Measurements from ENCODE around the gene POM121. TPM values are rescaled to one million over a fixed set of nuclear protein-coding genes. Genes with fewer than 3 reads are reported as not detected.
"Not testable (repeated sequence)": the region's sequence is repeated elsewhere in the genome, so short reads cannot be mapped to it uniquely, and the experiment has no call there.

Gene POM121
- total RNA-seq, 6 donors from 2014 or later, result 25.5 to 37.2 (median 32.8) TPM

DNA sequence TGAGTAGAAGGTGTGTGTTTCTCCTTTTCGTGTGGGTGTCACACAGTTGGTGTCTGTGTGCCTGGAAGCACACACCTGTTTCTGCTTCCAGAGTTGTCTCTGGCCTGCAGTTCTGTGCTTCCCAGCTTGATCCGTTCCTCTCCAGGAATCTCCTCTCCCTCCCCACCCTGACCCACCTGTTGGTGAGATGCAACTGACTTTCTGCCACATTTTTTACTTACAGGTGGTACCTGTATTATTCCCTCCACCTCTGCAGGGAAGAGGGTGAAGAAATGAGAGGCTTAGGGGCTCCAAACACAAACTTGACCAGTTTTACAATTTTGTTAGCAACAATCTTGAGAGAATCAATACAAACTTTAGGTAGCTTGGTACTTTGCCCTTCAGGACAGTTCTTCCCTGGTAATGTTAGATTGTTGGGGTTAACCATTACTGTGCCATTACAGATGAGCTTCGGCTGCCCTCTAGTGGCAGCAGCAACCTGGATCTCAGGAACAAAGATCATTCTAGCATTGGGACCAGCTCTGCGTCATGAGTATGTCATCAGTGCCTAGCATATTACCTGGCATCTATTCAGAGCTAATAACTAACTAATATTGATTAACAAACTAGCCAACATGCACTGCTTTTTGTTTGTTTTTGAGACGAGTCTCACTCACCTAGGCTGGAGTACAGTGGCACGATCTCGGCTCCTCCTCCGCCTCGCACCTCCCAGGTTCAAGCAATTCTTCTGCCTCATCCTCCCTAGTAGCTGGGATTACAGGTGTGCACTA lies 10.0 kb upstream of the POM121 start:
- 68 to 70% methylated on average over 9 of the region's 9 CpGs for WGBS, 2 donors
- H3K27ac ChIP-seq, H3K9me3 ChIP-seq, H3K27me3 ChIP-seq, H3K4me3 ChIP-seq: not testable (repeated sequence)
- H3K36me3 ChIP-seq, result peaks cover 0 to 29% (median 13%) of the 10 kb centered on the region in 4 donors
- peaks cover 0 to 15% (median 6%) of the 10 kb centered on the region in 4 donors for H3K4me1 ChIP-seq
- TF ChIP-seq, protein P1, sequence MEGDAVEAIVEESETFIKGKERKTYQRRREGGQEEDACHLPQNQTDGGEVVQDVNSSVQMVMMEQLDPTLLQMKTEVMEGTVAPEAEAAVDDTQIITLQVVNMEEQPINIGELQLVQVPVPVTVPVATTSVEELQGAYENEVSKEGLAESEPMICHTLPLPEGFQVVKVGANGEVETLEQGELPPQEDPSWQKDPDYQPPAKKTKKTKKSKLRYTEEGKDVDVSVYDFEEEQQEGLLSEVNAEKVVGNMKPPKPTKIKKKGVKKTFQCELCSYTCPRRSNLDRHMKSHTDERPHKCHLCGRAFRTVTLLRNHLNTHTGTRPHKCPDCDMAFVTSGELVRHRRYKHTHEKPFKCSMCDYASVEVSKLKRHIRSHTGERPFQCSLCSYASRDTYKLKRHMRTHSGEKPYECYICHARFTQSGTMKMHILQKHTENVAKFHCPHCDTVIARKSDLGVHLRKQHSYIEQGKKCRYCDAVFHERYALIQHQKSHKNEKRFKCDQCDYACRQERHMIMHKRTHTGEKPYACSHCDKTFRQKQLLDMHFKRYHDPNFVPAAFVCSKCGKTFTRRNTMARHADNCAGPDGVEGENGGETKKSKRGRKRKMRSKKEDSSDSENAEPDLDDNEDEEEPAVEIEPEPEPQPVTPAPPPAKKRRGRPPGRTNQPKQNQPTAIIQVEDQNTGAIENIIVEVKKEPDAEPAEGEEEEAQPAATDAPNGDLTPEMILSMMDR (IDR thresholded peaks at IDR 0.05), result peak; percentile 34 to 69 (median 56)
- ATAC-seq (ENCODE audit: low FRiP score in 2 of 2) (peak; percentile 81 to 87), DNase-seq (peak in 1 of 2 donors; percentile 31)

DNA sequence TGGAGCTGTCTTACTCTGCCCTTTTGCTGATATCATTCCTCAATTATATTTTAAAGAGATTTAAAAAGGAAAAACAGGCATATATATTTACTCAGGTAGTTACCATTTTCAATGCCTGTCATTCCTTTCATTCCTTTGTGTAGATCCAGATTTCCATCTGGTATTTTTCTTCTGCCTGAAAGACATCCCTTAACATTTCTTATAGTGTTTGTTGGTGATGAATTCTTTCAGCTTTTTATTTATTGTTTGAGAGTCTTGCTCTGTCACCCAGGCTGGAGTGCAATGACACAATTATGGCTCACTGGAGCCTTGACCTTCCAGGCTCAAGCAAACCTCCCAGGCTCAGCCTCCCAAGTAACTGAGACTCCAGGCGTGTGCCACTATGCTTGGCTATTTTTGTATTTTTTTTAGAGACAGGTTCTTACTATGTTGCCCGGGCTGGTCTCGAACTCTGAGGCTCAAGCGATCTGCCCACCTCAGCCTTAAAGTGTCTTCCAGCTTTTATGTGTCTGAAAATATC lies 5.6 kb upstream of the POM121 start:
- Histone ChIP-seq H3K4me1 (peaks cover 6 to 22% (median 12%) of the 10 kb centered on the region in 4 donors), H3K4me3 (no peak overlapping the region), H3K27ac (no peak overlapping the region), H3K9me3 (no peaks in the 10 kb centered on the region), H3K36me3 (peaks cover 0 to 7% (median 4%) of the 10 kb centered on the region in 4 donors), H3K27me3 (no peaks in the 10 kb centered on the region)
- DNase-seq (no peak), ATAC-seq (ENCODE audit: low FRiP score in 2 of 2) (no peak)
- TF ChIP-seq POLR2A (IDR thresholded peaks at IDR 0.05) (no peak), EP300 (IDR thresholded peaks at IDR 0.05) (no peak), POLR2AphosphoS5 (IDR thresholded peaks at IDR 0.05) (no peak)
- TF ChIP-seq, protein P1 (IDR thresholded peaks at IDR 0.05), result no peak
- 94 to 99% methylated on average over 4 of the region's 4 CpGs for WGBS, 2 donors

DNA sequence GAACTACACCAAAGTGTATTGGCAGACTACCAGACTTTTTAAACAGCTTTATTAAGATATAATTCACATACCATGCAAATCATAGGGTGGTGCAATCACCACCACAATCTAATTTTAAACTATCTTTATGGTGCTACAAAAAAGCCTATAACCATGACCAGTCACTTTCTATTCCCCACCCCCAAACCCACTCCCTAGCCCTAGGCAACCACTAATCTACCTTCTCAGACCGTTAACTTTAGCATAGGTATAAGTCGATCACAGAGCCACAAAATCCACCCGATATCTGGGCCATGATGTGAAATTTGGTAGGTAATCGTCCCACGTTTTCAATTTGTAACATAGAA lies 536 bp upstream of the POM121 start:
- 0% methylated on average over 5 of the region's 5 CpGs for WGBS, 2 donors
- H3K27ac ChIP-seq, result peak overlapping the region; percentile 88 to 95 (median 93)
- ATAC-seq (ENCODE audit: low FRiP score in 2 of 2) (peak in 1 of 2 donors; percentile 1), DNase-seq (no peak)
- H3K27me3 ChIP-seq, result no peaks in the 10 kb centered on the region
- no peaks in the 10 kb centered on the region for H3K9me3 ChIP-seq
- peak overlapping the region; percentile 65 to 95 (median 80) for H3K4me3 ChIP-seq
- H3K4me1 ChIP-seq, result peaks cover 15 to 28% (median 18%) of the 10 kb centered on the region in 4 donors
- peaks cover 8 to 31% (median 27%) of the 10 kb centered on the region in 4 donors for H3K36me3 ChIP-seq
- TF ChIP-seq, protein P1 (IDR thresholded peaks at IDR 0.05), result no peak
- TF ChIP-seq POLR2AphosphoS5 (IDR thresholded peaks at IDR 0.05), result no peak
- TF ChIP-seq POLR2A (IDR thresholded peaks at IDR 0.05), result no peak
- TF ChIP-seq EP300 (IDR thresholded peaks at IDR 0.05), result no peak

DNA sequence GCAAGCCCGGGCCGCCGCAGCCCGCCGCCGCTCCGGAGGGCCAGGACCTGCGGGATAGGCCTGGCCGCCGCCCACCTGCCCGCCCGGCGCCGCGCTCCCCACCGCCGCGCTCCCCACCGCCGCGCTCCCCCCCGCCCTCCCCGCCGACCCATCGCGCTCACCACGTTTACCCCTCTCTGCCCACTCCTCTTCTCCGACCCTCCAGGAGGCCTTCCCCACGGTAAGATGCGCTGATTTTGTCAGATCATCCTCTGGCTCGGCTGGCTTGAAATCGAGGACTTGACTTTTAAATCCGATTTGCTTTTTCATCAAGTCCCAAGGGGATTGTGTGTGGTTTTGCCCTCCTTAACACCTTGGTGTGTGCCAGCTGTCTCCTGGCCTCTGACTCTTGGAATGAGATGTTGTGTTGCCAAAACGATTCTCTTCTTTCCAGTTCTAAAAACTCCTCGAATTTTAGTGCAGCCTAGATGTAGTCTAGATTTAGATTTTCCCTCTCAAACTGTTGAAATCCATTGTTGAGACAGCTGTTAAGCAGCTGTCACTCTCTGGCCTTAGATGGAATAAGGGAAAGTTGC lies 738 bp downstream of the POM121 start:
- TF ChIP-seq EP300 (IDR thresholded peaks at IDR 0.05), result no peak
- TF ChIP-seq POLR2AphosphoS5 (IDR thresholded peaks at IDR 0.05), result no peak
- no peak for TF ChIP-seq POLR2A (IDR thresholded peaks at IDR 0.05)
- TF ChIP-seq, protein P1 (IDR thresholded peaks at IDR 0.05), result no peak

DNA sequence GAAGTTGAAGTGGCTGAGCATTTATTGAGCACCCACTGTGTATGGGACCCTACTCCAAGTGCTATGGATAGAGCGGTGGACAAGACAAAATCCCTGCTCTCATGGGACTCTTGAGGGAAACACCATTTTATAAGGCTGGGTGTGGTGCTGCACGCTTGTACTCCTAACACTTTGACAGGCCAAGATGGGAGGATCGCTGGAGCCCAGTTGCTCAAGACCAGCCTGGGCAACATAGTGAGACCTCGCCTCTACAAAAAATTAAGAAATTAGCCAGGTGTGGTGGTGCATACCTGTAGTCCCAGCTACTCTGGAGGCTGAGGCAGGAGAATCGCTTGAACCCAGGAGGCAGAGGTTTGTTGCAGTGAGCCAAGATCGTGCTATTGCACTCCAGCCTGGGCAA lies 2.9 kb downstream of the POM121 start:
- H3K27ac ChIP-seq; H3K9me3 ChIP-seq; H3K27me3 ChIP-seq; ATAC-seq (ENCODE audit: low FRiP score in 2 of 2); DNase-seq; H3K4me3 ChIP-seq: not testable (repeated sequence)
- Histone ChIP-seq H3K4me1 (peaks cover 15 to 28% (median 18%) of the 10 kb centered on the region in 4 donors), H3K36me3 (peaks cover 12 to 54% (median 48%) of the 10 kb centered on the region in 4 donors)
- 97 to 98% methylated on average over 6 of the region's 6 CpGs for WGBS, 2 donors

More for the DNA sequence above, 738 bp downstream of the POM121 start:
- no peaks in the 10 kb centered on the region for H3K27me3 ChIP-seq
- peaks cover 8 to 43% (median 37%) of the 10 kb centered on the region in 4 donors for H3K36me3 ChIP-seq
- H3K4me3 ChIP-seq, result peak overlapping the region; percentile 65 to 95 (median 81)
- WGBS, 2 donors, result 2 to 4% methylated on average over 6 to 7 of the region's 35 CpGs
- ATAC-seq (ENCODE audit: low FRiP score in 2 of 2), result no peak
- peaks cover 15 to 28% (median 18%) of the 10 kb centered on the region in 4 donors for H3K4me1 ChIP-seq
- H3K27ac ChIP-seq, result peak overlapping the region; percentile 88 to 95 (median 93)
- no peaks in the 10 kb centered on the region for H3K9me3 ChIP-seq
- DNase-seq, result peak in 1 of 2 donors; percentile 90

DNA sequence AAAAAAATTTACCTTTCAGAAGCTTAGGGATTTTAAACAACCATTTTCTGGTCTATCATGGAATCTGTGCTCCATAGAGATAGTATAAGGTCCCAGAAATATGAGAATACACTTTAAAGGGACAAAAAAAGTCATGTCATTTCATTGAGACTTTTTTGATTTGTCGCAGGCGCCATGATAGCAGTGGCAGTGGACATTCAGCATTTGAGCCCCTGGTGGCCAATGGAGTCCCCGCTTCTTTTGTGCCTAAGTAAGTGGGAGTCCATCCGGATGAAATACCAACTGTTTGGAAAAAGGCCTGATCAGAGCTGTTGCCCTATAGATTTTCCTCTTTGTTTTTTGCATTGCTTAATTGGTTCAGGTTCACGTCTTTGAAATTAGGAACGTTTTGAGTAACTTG lies 3.3 kb downstream of the POM121 start:
- H3K27me3 ChIP-seq; H3K9me3 ChIP-seq; ATAC-seq (ENCODE audit: low FRiP score in 2 of 2); H3K27ac ChIP-seq; DNase-seq; H3K4me3 ChIP-seq: not testable (repeated sequence)
- Histone ChIP-seq H3K4me1 (peaks cover 15 to 28% (median 18%) of the 10 kb centered on the region in 4 donors), H3K36me3 (peaks cover 12 to 54% (median 48%) of the 10 kb centered on the region in 4 donors)
- WGBS, 2 donors, result 92 to 93% methylated on average over 6 of the region's 6 CpGs

DNA sequence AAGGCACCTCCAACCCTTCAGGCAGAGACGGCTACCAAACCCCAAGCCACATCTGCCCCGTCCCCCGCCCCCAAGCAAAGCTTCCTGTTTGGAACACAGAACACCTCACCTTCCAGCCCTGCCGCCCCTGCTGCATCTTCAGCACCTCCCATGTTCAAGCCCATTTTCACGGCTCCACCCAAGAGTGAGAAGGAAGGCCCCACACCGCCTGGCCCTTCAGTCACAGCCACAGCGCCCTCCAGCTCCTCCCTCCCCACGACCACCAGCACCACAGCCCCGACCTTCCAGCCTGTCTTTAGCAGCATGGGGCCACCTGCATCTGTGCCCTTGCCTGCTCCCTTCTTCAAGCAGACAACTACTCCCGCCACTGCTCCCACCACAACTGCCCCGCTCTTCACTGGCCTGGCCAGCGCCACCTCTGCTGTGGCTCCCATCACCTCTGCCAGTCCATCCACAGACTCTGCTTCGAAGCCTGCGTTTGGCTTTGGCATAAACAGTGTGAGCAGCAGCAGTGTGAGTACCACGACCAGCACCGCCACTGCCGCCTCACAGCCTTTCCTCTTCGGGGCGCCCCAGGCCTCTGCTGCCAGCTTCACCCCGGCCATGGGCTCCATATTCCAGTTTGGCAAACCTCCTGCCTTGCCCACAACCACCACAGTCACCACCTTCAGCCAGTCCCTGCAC lies 17.3 kb downstream of the POM121 start:
- 79 to 90% methylated on average over 5 of the region's 20 CpGs for WGBS, 2 donors
- H3K4me1 ChIP-seq; DNase-seq; H3K9me3 ChIP-seq; H3K27me3 ChIP-seq; H3K27ac ChIP-seq; ATAC-seq (ENCODE audit: low FRiP score in 2 of 2); H3K4me3 ChIP-seq: not testable (repeated sequence)
- peaks cover 0 to 48% (median 24%) of the 10 kb centered on the region in 4 donors for H3K36me3 ChIP-seq

All from upper lobe of left lung (tissue), 6 donors.